BJ (cell line): Measurements from ENCODE around the gene NTPCR. TPM values are rescaled to one million over a fixed set of nuclear protein-coding genes. Genes with fewer than 3 reads are reported as not detected.
"Not testable (repeated sequence)": the region's sequence is repeated elsewhere in the genome, so short reads cannot be mapped to it uniquely, and the experiment has no call there.

Experiments
- CTCF ChIA-PET: fragments of 350-600 bp; formaldehyde crosslinking; extraction: SDS; loops from one replicate; lab custom pipeline; 2021; ENCODE audit warnings: antibody characterized with exemption, inconsistent platforms; lab: Yijun Ruan, JAX
- POLR2A ChIA-PET: fragments of 300-600 bp; sonication (Branson Sonifier 250); formaldehyde crosslinking; extraction: SDS; loops from one replicate; lab custom pipeline; 2021; ENCODE audit warnings: antibody characterized with exemption; lab: Charles Lee
- DNase-seq: peaks from one replicate; pipeline ENCODE4 v3.0.0-alpha.2; 2011; ENCODE audit warnings: low read depth
- H3K27me3 ChIP-seq: 2 replicates; pipeline ENCODE4 v1.6.0; 2011; ENCODE audit warnings: low read length; ENCODE audit not compliant: control insufficient read depth, insufficient read depth
- H3K36me3 ChIP-seq: 2 replicates; pipeline ENCODE4 v1.5.1; 2011; ENCODE audit warnings: low read length; ENCODE audit not compliant: control insufficient read depth, insufficient read depth
- H3K4me3 ChIP-seq: 2 replicates; pipeline ENCODE4 v1.5.1; 2011; ENCODE audit warnings: low read depth, mild to moderate bottlenecking, control low read depth, low read length
- CTCF ChIP-seq: IDR thresholded peaks from 2 replicates; pipeline ENCODE4 v1.5.1; 2011; ENCODE audit warnings: low read depth, mild to moderate bottlenecking, control low read depth, inconsistent platforms, low read length, moderate library complexity; ENCODE audit not compliant: insufficient read depth
- polyA plus RNA-seq: library from polyadenylated mRNA; depleted of rRNA; stranded (reverse); fragments of >200 nt; gene quantifications from 2 replicates; pipeline ENCODE4 v1.2.3, GENCODE V29; 2011

The NTPCR gene
- polyA plus RNA-seq, 1 experiment, result 23.4 TPM

- Histone ChIP-seq H3K27me3 (no peaks in the 10 kb centered on the region), H3K36me3 (peaks cover 5% of the 10 kb centered on the region), H3K4me3 (no peak overlapping the region)
- DNase-seq, result no peak
- POLR2A ChIA-PET, result no interaction called here
- TF ChIP-seq CTCF, result no peak
- CTCF ChIA-PET, result no interaction called here
Observed at GRCh38 chr1:232995189-232995588, 44.8 kb downstream of the NTPCR start.

- Histone ChIP-seq H3K36me3 (peaks cover 4% of the 10 kb centered on the region), H3K4me3 (no peak overlapping the region), H3K27me3 (no peaks in the 10 kb centered on the region)
- no peak for DNase-seq
- POLR2A ChIA-PET, result no interaction called here
- CTCF ChIA-PET, result no interaction called here
- TF ChIP-seq CTCF, result no peak
Observed at GRCh38 chr1:232996143-232996542, 45.7 kb downstream of the NTPCR start.

- TF ChIP-seq CTCF, result no peak
- ChIA-PET CTCF (interaction anchor here (1.5 kb wide), 1 partner anchor 8 kb away, joined by 6 read pairs; no protein-coding TSS in a partner anchor), POLR2A (no interaction called here)
- Histone ChIP-seq H3K4me3 (no peak overlapping the region), H3K27me3 (no peaks in the 10 kb centered on the region), H3K36me3 (peaks cover 4% of the 10 kb centered on the region)
- no peak for DNase-seq
Observed at GRCh38 chr1:232998138-232998537, 47.7 kb downstream of the NTPCR start.

- DNase-seq, result no peak
- Histone ChIP-seq H3K36me3 (peaks cover 4% of the 10 kb centered on the region), H3K4me3 (no peak overlapping the region), H3K27me3 (no peaks in the 10 kb centered on the region)
- ChIA-PET CTCF (interaction anchor here (1.0 to 1.5 kb wide), 2 partner anchors 9 to 46 kb away, joined by 3 to 6 read pairs; no protein-coding TSS in a partner anchor), POLR2A (no interaction called here)
- no peak for TF ChIP-seq CTCF
Observed at GRCh38 chr1:232998646-232999045, 48.2 kb downstream of the NTPCR start.

- DNase-seq, result no peak
- TF ChIP-seq CTCF, result no peak
- POLR2A ChIA-PET, result no interaction called here
Observed at GRCh38 chr1:232999956-233000625, 49.7 kb downstream of the NTPCR start.

GRCh38 chr1:233003638-233004037, 53.2 kb downstream of the NTPCR start:
- CTCF ChIA-PET, H3K27me3 ChIP-seq, H3K36me3 ChIP-seq, H3K4me3 ChIP-seq, POLR2A ChIA-PET, DNase-seq: not testable (repeated sequence)

More at GRCh38 chr1:232999956-233000625, 49.7 kb downstream of the NTPCR start:
- no peak overlapping the region for H3K4me3 ChIP-seq
- CTCF ChIA-PET, result interaction anchor here (1.0 kb wide), 1 partner anchor 8 kb away, joined by 3 read pairs; no protein-coding TSS in a partner anchor
- H3K36me3 ChIP-seq, result peaks cover 4% of the 10 kb centered on the region
- no peaks in the 10 kb centered on the region for H3K27me3 ChIP-seq
